Measurements from ENCODE around the gene OGFOD3.

GRCh38 chr17:82371333-82372248, 46.8 kb downstream of the OGFOD3 start, which contains the start of gene UTS2R:
- TF ChIP-seq CTCF (IDR thresholded peaks at IDR 0.05) (no peak), POLR2A (IDR thresholded peaks at IDR 0.05) (no peak)
